GM12873 (cell line): ENCODE measurements around the gene CYP2C18.

Source experiments
- TF ChIP-seq, protein P1 (sequence below): IDR thresholded peaks from 2 replicates; pipeline ENCODE4 v1.5.1; 2012; ENCODE audit warnings: low read depth, mild to moderate bottlenecking, moderate library complexity, low read length, control low read depth; ENCODE audit not compliant: insufficient read depth; ENCODE audit errors: missing control alignments

Gene CYP2C18

DNA sequence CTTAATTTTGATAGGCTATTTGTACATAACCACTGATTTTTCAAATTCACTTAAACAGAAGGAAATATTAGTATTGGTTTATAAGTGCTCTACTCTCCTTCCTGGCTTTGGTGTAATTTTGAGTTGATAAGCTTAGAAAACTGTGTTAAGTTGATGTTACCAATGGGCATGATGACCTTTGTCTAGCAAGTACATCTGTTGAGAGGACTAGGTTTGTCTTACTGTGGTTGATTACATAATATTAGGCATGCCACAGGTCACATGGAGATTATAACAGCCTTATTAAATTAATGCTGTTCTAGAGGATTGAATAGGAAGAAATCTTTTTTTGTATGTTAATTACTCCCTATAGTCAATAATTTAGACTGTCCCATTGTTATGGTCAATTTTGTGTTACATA is 27.0 kb downstream of the CYP2C18 start:
- TF ChIP-seq, protein P1, sequence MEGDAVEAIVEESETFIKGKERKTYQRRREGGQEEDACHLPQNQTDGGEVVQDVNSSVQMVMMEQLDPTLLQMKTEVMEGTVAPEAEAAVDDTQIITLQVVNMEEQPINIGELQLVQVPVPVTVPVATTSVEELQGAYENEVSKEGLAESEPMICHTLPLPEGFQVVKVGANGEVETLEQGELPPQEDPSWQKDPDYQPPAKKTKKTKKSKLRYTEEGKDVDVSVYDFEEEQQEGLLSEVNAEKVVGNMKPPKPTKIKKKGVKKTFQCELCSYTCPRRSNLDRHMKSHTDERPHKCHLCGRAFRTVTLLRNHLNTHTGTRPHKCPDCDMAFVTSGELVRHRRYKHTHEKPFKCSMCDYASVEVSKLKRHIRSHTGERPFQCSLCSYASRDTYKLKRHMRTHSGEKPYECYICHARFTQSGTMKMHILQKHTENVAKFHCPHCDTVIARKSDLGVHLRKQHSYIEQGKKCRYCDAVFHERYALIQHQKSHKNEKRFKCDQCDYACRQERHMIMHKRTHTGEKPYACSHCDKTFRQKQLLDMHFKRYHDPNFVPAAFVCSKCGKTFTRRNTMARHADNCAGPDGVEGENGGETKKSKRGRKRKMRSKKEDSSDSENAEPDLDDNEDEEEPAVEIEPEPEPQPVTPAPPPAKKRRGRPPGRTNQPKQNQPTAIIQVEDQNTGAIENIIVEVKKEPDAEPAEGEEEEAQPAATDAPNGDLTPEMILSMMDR, result no peak

DNA sequence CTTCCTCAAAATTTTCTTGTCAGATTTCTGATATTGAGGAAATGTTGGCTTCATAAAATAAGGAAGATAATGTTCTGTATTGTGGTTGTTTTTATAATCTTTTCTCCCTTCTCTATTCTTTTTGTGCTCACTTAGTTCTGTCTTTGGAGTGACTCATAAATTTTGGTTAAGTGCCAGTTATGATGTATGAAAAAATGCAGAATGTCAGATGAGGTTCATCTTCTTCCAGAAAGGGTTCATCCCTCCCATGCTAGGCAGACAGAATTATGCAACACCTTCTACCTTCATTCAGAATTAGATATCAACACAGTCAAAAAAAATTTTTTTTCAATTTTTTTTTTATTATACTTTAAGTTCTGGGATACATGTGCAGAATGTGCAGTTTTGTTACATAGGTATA is 42.3 kb downstream of the CYP2C18 start:
- TF ChIP-seq, protein P1, result no peak

DNA sequence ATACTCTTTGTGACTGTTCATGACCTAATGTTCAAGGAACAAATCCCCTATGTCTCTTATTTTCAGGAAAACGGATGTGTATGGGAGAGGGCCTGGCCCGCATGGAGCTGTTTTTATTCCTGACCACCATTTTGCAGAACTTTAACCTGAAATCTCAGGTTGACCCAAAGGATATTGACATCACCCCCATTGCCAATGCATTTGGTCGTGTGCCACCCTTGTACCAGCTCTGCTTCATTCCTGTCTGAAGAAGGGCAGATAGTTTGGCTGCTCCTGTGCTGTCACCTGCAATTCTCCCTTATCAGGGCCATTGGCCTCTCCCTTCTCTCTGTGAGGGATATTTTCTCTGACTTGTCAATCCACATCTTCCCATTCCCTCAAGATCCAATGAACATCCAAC is 51.7 kb downstream of the CYP2C18 start:
- TF ChIP-seq, protein P1, result no peak

DNA sequence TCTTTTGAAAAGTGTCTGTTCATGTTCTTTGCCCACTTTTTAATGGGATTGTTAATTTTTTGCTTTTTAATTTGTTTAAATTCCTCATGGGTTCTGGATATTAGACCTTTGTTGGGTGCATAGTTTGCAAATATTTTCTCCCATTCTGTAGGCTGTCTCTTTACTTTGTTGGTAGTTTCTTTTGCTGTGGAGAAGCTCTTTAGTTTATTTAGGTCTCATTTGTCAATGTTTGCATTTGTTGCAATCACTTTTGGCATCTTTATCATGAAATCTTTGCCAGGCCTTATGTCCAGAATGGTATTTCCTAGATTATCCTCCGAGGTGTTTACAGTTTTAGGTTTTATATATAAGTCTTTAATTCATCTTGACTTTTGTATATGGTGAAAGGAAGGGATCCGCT is 55.1 kb downstream of the CYP2C18 start:
- TF ChIP-seq, protein P1, result no peak

DNA sequence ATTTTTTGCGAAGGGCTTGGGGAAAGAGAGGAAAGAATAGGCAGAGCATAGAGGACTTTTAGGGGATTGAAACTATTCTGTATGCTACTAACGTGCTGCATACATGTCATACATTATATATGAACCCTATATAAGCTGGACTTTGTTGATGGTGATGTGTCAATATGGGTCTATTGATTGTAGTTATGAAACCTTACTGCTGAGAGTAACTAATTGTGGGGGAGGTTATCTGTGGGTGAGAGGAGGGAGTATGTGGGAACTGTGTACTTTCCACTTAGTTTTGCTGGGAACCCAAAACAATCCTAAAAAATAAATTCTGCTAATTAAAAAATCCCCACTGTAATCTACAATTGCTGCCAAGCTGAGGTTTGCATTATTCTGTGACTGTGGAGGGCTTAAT is 63.6 kb downstream of the CYP2C18 start:
- TF ChIP-seq, protein P1, result no peak

DNA sequence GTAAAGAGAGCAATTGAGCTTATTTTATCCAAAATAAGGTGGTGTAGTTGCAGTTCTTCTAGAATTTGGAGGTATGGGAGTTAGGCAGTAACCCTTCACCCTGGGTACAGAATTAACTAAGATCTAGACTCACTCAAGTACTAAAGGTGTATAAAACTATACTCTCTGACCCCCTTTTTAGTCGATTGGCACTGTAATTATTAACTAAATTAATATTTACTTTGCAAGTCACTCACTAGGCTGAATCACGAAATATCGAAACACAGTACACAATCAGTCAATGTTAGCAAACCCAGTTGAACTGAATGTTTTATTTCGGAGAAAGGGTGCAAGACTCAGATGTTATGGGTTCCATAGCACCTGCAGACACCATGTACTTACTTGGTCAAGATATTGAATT is 64.3 kb downstream of the CYP2C18 start:
- TF ChIP-seq, protein P1, result no peak

DNA sequence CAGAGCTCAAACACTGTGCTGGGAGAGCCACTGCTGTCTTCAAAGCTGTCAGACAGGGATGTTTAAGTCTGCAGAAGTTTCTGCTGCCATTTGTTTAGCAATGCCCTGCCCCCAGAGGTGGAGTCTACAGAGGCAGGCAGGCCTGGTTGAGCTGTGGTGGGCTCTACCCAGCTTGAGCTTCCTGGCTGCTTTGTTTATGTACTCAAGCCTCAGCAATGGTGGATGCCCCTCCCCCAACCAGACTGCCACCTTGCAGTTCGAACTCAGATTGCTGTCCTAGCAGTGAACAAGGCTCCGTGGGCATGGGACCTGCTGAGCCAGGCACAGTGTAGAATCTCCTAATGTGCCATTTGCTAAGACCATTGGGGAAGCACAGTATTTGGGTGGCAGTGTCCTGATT is 74.4 kb downstream of the CYP2C18 start:
- TF ChIP-seq, protein P1, result no peak
